GM18951 (cell line): Measurements from ENCODE around the gene AIP.
A peak's percentile ranks its signal among the peaks of the same experiment; 100 is the strongest.
"Not testable (repeated sequence)": the region's sequence is repeated elsewhere in the genome, so short reads cannot be mapped to it uniquely, and the experiment has no call there.

Experiments
- POLR2A ChIP-seq: IDR thresholded peaks from 4 replicates; pipeline ENCODE4 v1.6.1; 2011; ENCODE audit warnings: mild to moderate bottlenecking; ENCODE audit not compliant: insufficient read length, insufficient read depth; ENCODE audit errors: extremely low read depth
- in situ Hi-C: fragments of 300-500 bp; cut with MboI; formaldehyde crosslinking; loops from one replicate; pipeline ENCODE4 v1.12.0; 2022; ENCODE audit warnings: low sequenced_read_pairs, mixed read lengths, inconsistent platforms; ENCODE audit not compliant: unreplicated experiment

AIP gene

GRCh38 chr11:67452141-67452952, 30.5 kb upstream of the AIP start, which contains the start of gene GPR152:
GPR152 (minus strand) TSS chr11:67452729; CDS start chr11:67452724, 5 bp downstream.
- TF ChIP-seq POLR2A = no peak
- in situ Hi-C loops = no loop called here

GRCh38 chr11:67453816-67454732, 28.8 kb upstream of the AIP start:
- in situ Hi-C loops = no loop called here

GRCh38 chr11:67455054-67455453, 27.8 kb upstream of the AIP start, which contains the start of gene CABP4:
CABP4 (plus strand) TSS chr11:67455354; CDS start chr11:67455424, 70 bp downstream.
- no peak for TF ChIP-seq POLR2A
- in situ Hi-C loops = no loop called here

More at GRCh38 chr11:67453816-67454732, 28.8 kb upstream of the AIP start:
- TF ChIP-seq POLR2A = no peak

- no peak for TF ChIP-seq POLR2A
- in situ Hi-C loops = no loop called here
Measured at GRCh38 chr11:67456068-67456705, 26.6 kb upstream of the AIP start.

GRCh38 chr11:67457453-67457852, 25.4 kb upstream of the AIP start:
- in situ Hi-C loops = no loop called here
- TF ChIP-seq POLR2A = no peak

GRCh38 chr11:67458266-67458665, 24.6 kb upstream of the AIP start:
- no peak for TF ChIP-seq POLR2A
- in situ Hi-C loops = no loop called here

- TF ChIP-seq POLR2A = no peak
- in situ Hi-C loops = no loop called here
Measured at GRCh38 chr11:67463186-67463585, 19.6 kb upstream of the AIP start.

- in situ Hi-C loops = no loop called here
- no peak for TF ChIP-seq POLR2A
Measured at GRCh38 chr11:67463680-67464410, 19.0 kb upstream of the AIP start.

GRCh38 chr11:67464411-67465188, 18.2 kb upstream of the AIP start:
- in situ Hi-C loops = no loop called here
- TF ChIP-seq POLR2A = peak; percentile 90

GRCh38 chr11:67465189-67465510, 17.7 kb upstream of the AIP start:
- in situ Hi-C loops = no loop called here
- TF ChIP-seq POLR2A = no peak

- in situ Hi-C loops = not testable (repeated sequence)
Measured at GRCh38 chr11:67465530-67465929, 17.3 kb upstream of the AIP start.

- in situ Hi-C loops = no loop called here
- TF ChIP-seq POLR2A = no peak
Measured at GRCh38 chr11:67466367-67466766, 16.5 kb upstream of the AIP start.
